HG02870 (cell line): ENCODE results near the gene CRNN.

ENCODE experiments used
- ATAC-seq: cut with Tn5 transposase; IDR thresholded peaks from one replicate; pipeline ENCODE4 v1.9.1; 2021; ENCODE audit warnings: mild to moderate bottlenecking, moderate library complexity; ENCODE audit not compliant: unreplicated experiment

The CRNN gene

DNA sequence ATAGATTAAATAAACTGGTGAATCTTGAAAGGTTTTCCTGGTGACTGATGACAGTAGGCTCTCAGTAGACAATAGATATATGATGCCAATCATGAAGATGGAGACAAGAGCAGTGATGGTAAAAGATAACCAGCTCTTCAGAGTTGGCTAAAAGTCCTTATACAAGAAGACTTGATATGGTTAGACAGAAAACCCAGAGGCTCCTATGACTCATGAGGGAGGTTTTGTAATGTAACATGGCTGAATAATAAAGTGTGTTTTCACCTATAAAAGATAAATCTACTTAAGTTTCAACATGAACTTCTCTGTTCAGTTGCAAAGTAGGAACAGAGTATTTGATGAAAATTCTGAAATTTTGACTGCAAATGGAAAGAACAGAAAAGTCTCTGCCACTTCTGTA is 12.7 kb upstream of the CRNN start:
- ATAC-seq, result no peak

DNA sequence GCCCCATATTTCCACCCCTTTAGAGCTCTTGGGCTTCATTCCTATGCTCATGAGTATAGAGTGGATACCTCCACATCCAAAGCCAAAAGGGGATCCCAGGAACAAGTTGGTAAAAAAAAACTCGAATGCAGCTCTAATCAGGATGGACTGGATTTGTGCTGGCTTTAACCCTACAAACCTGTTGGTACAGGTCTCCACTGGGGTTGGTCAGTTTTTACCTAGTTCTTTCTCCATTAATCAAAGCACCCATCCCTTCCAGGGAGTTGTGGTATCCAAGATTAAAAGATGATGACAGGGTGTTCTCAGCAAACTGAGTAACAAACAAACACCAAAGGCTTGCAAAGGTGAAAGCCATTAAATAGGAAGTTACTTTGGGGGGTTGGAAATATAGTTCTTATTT is 5.9 kb upstream of the CRNN start:
- ATAC-seq, result no peak

DNA sequence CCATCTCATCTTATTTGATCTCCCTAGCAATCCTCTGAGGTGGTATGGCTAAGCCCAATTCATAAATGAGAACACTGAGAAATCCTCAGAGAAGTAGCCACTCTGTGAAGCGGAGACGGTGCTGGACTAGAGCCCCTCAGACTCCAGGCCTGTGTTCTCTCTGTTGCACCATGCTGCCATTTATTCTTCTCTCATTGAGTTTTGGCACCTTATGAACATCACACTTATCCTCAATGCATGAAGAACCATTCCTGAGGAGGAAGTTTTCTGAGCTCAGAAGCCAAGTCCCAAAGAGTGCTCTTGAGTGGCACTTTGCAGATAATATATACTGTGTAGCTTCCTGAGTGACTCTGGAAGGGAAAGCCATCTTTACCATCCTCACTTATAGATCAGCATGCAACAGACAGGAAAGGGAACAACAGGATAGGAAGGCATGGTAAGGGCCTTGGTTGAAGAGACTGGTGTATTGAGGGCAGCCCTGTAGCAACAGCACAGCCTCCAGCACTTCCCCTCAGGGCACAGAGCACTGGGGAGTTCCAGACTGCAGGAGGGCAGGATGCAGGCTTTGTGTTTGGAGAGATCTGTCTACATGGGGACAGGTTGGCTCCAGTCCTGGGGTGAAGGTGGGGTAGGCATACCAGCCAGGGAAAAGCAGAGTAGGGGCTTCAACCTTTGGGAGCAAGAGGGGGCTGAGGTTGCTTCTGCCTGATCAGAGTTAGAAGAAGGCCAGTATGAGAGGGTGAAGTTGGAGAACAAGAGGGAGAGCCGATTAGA is 1.6 kb upstream of the CRNN start:
- no peak for ATAC-seq

DNA sequence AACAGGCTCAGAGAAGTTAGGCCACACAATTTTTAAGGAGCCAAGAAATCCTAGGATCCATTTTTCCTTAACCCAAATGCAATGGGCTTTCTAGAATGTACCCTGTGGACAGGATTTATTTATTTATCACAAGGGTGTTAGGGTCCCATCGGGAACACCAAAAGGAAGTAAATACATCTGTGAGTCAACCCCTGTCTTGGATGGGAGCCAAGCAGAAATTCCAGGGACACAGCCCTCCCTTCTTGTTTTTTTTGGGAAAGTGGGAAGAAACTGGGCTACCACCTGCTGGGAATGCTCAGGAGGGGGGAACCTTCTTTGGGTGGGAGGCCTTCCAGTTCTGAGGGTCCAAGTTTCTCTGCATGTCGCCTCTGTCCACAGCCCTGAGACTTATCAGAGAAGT is 1.3 kb downstream of the CRNN start:
- no peak for ATAC-seq

GRCh38 chr1:152411134-152411533 is 2.9 kb downstream of the CRNN start:
- no peak for ATAC-seq

DNA sequence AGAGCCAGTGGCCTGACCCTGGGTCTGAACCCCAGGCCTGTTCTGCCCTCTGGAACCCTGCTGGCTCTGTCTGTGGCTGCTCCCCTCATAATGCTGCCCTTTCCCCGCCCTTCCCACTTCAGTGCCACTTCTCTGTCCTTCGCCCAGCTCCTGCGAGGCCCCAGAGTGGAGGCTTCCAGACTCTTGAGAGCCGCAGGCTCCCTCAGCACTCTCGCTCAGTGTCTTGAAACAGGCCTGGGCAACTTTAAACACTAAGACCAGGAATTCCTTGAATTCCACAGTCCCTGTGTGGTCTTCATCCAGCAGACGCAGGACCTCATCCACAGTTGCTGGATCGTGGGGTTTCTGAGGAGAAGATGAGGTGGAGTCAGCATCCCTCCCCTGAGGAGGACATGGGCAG is 3.5 kb downstream of the CRNN start:
- no peak for ATAC-seq

DNA sequence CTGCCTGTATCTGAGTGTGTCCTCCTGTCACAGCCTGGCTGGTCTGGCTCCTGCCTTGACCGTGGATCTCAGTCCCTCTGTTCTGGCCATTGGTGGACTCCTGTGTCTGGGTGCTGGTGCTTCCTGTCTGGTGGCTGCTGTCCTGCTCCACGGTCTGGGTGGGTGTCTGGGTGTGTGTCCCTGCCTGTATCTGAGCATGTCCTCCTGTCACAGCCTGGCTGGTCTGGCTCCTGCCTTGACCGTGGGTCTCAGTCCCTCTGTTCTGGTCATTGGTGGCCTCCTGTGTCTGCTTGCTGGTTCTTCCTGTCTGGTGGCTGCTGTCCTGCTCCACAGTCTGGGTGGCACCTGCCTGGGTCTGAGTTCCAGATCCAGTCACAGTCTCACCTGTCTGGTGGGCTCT is 4.0 kb downstream of the CRNN start:
- no peak for ATAC-seq

GRCh38 chr1:152408664-152409063 is 5.4 kb downstream of the CRNN start:
- ATAC-seq, result no peak

- ATAC-seq, result no peak
Observed at GRCh38 chr1:152398812-152399698, 15.0 kb downstream of the CRNN start.

GRCh38 chr1:152397474-152397873 is 16.6 kb downstream of the CRNN start:
- no peak for ATAC-seq

- ATAC-seq, result no peak
Observed at GRCh38 chr1:152394151-152394550, 19.9 kb downstream of the CRNN start.

DNA sequence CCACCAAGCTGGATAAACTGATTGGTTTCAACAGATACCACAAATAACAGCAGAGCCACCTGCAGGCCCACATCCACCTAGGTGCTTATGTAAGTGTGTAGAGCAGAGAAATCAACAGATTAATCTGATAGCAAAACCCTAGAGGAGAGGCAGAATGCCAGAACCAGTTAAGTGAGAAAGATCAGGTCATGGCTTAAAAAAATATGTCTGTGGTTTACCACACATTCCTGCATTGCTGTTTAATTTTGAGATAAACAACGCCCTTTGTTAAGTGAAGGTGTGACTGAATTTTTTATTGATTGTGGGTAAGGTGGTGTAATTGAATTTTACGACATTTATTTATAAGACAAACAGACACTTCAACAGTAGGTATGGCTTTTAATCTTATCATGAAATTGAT is 21.2 kb downstream of the CRNN start:
- ATAC-seq, result no peak

DNA sequence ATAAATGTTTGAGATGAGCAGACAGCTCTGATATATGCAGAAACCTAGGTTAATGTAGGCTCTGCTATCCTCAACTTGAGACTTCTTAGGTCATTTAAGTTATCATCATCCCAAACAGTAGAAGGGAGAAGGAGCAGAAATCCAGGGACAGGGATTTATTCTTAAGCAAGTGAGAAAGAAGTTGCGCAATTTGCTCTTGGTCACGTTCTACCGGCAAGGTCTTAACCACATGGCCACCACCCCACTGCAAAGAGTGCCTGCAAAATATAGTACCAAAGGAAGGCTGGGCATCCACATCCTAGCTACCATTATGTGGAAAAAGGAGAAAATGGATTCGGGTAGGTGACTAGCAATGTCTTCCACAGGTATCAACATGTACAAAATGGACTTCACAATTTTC is 25.2 kb downstream of the CRNN start:
- no peak for ATAC-seq

- no peak for ATAC-seq
Observed at GRCh38 chr1:152386940-152387339, 27.1 kb downstream of the CRNN start.

- ATAC-seq, result no peak
Observed at GRCh38 chr1:152380932-152381331, 33.1 kb downstream of the CRNN start.

- ATAC-seq, result no peak
Observed at GRCh38 chr1:152374451-152374850, 39.6 kb downstream of the CRNN start.

- no peak for ATAC-seq
Observed at GRCh38 chr1:152372672-152373071, 41.4 kb downstream of the CRNN start.

- ATAC-seq, result no peak
Observed at GRCh38 chr1:152367436-152367835, 46.6 kb downstream of the CRNN start.

DNA sequence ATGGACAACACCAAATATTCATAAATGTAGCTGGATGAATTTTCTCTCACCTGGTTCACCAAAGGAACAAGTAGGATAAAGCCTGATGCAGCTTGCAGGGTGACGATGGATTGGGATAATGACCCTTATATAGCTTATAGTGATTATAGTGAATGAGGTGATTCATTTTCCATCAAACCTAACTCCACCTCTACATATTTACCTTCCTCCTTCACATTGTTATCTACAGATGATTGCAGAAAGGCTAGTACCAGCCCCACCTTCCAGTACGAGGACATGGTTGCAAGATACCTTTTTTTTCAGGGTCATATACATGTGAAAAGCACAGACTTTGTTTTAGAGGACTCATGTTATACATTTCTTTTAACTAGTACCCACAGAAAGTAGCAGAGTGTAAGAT is 54.2 kb downstream of the CRNN start, which contains the start of gene FLG2:
Gene FLG2, minus strand, starts transcription at position 101 of the 400 bp plus-strand sequence. CDS start 1,122 bp downstream, outside the sequence.
- ATAC-seq, result no peak
